Germinal center (tissue), 1 donor: ENCODE data around the gene LURAP1L.
"Not testable (repeated sequence)": the region's sequence is repeated elsewhere in the genome, so short reads cannot be mapped to it uniquely, and the experiment has no call there.

Experiments used
- DNase-seq: peaks from one replicate; pipeline ENCODE4 v3.0.0; 2012; ENCODE audit warnings: mixed read lengths, low spot score

Gene LURAP1L

DNA sequence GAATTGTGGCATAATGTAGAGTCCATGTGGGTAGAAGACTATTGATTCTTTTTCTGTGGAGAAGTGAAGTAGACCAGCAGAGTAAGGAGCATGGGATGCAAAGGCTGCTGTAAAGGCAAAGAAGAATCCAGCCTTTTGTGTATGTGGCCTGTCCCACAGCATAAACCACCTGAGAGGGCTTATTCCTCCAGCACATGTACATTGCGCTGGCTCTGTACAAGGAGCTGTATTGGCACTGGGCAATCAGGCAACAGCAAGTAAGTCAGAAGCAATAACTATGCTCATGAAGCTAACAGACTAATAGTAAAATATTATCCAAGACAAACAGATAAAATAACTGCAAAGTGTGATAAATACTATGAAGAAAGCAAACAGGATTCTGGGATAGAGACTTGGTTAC is 86.2 kb downstream of the LURAP1L start:
- DNase-seq, result no peak

DNA sequence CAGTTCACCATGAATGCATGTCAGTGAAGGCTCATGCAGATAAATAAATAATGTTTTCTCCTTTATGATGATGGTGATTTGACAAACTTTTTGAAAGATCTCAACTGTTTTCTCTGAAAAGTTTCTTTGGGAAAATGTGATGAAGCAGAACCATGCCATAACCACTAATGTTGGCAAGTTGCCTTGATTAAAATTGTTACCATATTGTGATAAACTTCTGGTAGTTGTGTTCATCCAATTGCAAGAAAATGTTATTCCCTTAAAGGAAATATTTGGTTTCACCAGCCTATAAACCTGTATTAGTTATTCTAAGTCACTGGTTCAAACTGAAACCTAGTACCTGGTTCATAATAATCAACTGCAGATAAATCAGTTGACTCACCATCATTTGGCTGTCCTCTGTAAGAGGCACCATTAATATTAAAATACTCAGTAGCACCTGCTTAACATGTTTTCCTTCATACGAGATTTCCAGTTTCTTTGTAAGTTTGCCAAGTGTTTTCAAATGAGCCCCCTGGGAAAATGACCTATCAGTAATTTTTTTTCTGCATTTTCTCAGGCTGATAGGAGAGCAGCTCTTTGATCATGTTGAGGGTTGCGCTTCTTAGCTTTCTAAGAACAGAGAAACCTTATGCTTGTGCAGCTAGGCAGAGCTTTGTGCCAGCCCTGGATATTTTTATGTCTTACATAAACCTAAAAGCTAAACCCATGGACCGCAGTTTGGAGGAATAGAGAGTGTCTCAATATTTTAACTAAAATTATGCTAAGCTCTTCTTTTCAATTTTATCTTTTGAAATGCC is 88.0 kb downstream of the LURAP1L start:
- DNase-seq, result no peak

DNA sequence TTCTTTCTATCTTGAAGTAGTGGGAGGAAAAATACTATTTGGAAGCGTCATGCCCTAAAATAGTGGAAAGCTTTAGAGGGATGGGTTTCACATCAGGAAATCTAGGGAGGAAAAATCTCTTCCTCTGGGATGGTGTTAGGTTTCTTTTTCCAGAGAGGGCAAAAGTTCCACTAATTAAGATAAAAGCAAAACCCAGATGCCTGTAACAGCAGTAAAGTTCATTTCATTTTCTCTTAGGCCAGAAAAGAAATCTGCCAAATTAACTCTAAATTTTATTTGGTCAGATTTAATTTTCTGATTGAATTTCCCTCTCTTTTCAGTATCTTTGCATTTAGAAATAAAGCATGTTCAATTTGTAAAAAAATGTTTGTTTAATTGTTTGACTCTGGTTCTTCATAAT is 88.8 kb downstream of the LURAP1L start:
- DNase-seq, result no peak

DNA sequence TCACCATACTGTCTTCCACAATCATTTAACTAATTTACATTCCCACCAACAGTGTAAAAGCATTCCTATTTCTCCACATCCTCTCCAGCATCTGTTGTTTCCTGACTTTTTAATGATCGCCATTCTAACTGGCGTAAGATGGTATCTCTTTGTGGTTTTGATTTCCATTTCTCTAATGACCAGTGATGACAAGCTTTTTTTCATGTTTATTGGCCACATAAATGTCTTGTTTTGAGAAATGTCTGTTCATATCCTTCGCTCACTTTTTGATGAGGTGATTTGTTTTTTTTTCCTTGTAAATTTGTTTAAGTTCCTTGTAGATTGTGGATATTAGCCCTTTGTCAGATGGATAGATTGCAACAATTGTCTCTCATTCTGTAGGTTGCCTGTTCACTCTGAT is 90.6 kb downstream of the LURAP1L start:
- not testable (repeated sequence) for DNase-seq
